Urinary bladder (tissue), 4 donors: ENCODE data around the gene PRXL2B. TPM values are rescaled to one million over a fixed set of nuclear protein-coding genes. Genes with fewer than 3 reads are reported as not detected.

Source experiments
- DNase-seq: peaks from one replicate; pipeline ENCODE4 v3.0.0-alpha.2; 2015; ENCODE audit errors: extremely low spot score
- H3K27ac ChIP-seq: one replicate; pipeline ENCODE4 v1.5.1; 2013; ENCODE audit warnings: low read depth, mild to moderate bottlenecking, moderate library complexity
- H3K36me3 ChIP-seq: one replicate; pipeline ENCODE4 v1.6.1; 2013; ENCODE audit warnings: mild to moderate bottlenecking, moderate library complexity; ENCODE audit not compliant: insufficient read depth
- H3K4me1 ChIP-seq: one replicate; pipeline ENCODE4 v1.6.1; 2013; ENCODE audit warnings: mild to moderate bottlenecking, moderate library complexity; ENCODE audit not compliant: insufficient read depth
- H3K4me3 ChIP-seq: one replicate; pipeline ENCODE4 v1.5.1; 2013; ENCODE audit warnings: low read depth, low read length
- WGBS: extraction: QIAGEN DNeasy Blood & Tissue Kit; methylation state at CpG from one replicate; pipeline ENCODE4 v1.1.7; 2013; 5-methylcytosine and 5-hydroxymethylcytosine counted together
- polyA plus RNA-seq: library from polyadenylated mRNA; stranded (reverse); fragments of 200-250 nt; gene quantifications from one replicate; pipeline ENCODE4 v1.2.3, GENCODE V29; 2013
- total RNA-seq: library from RNA; depleted of rRNA; stranded (reverse); fragments of >200 nt; gene quantifications from one replicate; pipeline ENCODE4 v1.2.3, GENCODE V29; 2014
- donor health status: healthy with polysubstance abuse.
- donor health status: healthy.

Gene PRXL2B
- total and polyA plus RNA-seq, 2 donors, result 8.9 to 25.0 TPM

GRCh38 chr1:2628191-2628932 lies 41.8 kb downstream of the PRXL2B start:
- H3K27ac ChIP-seq, result no peak overlapping the region
- DNase-seq, result no peak
- WGBS, result 7% methylated on average over 46 of the region's 46 CpGs
- H3K36me3 ChIP-seq, result no peaks in the 10 kb centered on the region
- no peak overlapping the region for H3K4me3 ChIP-seq
- no peaks in the 10 kb centered on the region for H3K4me1 ChIP-seq

DNA sequence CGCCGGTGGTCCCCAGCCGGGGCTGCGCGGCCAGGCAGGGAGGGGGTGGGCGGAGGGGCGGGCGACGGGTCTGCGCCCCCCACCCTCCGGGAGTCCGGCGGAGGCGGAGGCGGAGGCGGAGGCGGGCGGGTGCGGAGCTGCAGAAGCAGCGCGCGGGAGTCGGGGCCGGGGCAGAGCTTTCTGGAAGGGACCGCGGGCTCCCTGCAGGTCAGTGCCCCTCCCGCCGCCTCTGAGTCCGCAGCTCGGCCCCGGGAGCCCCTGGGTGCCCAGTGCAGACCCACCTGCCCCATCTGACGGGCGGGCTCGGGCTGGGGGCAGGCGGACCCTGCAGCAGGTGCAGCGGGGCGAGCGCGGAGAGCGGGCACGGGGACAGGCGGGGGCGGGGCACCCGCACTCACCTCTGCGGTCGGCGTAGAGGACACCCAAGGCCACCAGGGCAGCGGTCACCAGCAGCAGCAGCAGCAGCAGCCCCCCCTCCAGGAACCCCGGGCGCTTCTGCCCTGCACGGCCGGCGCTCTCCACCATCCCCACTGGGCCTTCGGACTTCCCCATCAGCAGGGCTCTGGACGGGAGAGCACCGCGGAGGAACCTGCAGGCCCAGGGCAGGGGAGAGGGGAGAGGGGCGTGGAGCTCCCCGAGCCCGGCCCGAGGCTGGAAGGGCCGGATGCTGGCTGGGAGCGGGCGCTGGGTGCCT lies 42.5 kb downstream of the PRXL2B start:
- no peak for DNase-seq
- WGBS, result 2% methylated on average over 64 of the region's 64 CpGs
- H3K4me1 ChIP-seq, result no peaks in the 10 kb centered on the region
- no peak overlapping the region for H3K27ac ChIP-seq
- no peak overlapping the region for H3K4me3 ChIP-seq
- no peaks in the 10 kb centered on the region for H3K36me3 ChIP-seq

- no peak for DNase-seq
- Histone ChIP-seq H3K27ac (no peak overlapping the region), H3K36me3 (no peaks in the 10 kb centered on the region), H3K4me1 (no peaks in the 10 kb centered on the region), H3K4me3 (no peak overlapping the region)
- WGBS, result 83% methylated on average over 23 of the region's 23 CpGs
Measured at GRCh38 chr1:2629627-2630497, 43.3 kb downstream of the PRXL2B start.

DNA sequence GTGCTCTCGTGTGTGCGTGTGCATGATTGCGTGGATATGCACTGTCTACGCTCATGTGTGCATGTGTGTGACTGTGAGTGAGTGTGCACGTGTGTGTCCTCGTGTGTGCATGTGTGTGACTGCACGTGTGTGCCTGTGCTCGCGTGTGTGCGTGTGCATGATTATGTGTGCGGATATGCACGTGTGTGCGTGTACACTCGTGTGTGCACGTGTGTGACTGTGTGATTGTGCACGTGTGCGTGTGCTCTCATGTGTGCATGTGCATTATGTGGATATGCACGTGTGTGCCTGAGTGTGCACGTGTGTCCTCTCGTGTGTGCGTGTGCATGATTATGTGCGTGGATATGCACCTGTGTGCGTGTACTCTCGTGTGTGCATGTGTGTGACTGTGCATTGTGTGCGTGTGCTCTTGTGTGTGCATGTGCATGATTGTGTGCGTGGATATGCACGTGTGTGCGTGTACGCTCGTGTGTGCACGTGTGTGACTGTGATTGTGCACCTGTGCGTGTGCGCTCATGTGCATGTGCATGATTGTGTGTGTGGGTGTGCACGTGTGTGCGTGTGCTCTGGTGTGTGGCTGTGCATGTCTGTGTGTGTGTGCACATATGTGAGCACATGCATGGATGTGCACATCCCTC lies 44.0 kb downstream of the PRXL2B start:
- H3K27ac ChIP-seq, result no peak overlapping the region
- no peaks in the 10 kb centered on the region for H3K4me1 ChIP-seq
- no peak for DNase-seq
- H3K36me3 ChIP-seq, result no peaks in the 10 kb centered on the region
- H3K4me3 ChIP-seq, result no peak overlapping the region
- WGBS, result 95% methylated on average over 35 of the region's 35 CpGs

GRCh38 chr1:2631136-2632050 lies 44.8 kb downstream of the PRXL2B start:
- H3K4me3 ChIP-seq, result no peak overlapping the region
- no peaks in the 10 kb centered on the region for H3K4me1 ChIP-seq
- 74% methylated on average over 24 of the region's 24 CpGs for WGBS
- DNase-seq, result no peak
- no peaks in the 10 kb centered on the region for H3K36me3 ChIP-seq
- no peak overlapping the region for H3K27ac ChIP-seq

GRCh38 chr1:2632051-2632430 lies 45.5 kb downstream of the PRXL2B start:
- DNase-seq, result no peak
- Histone ChIP-seq H3K4me1 (no peaks in the 10 kb centered on the region), H3K27ac (no peak overlapping the region), H3K36me3 (no peaks in the 10 kb centered on the region), H3K4me3 (no peak overlapping the region)
- WGBS, result 45% methylated on average over 8 of the region's 8 CpGs

- Histone ChIP-seq H3K4me3 (no peak within 1 kb of the TSS), H3K36me3 (no peaks in the 10 kb centered on the region), H3K27ac (no peak within 1 kb of the TSS), H3K4me1 (no peaks in the 10 kb centered on the region)
- WGBS, result 66% methylated on average over 16 of the region's 16 CpGs
- DNase-seq, result no peak
Measured at GRCh38 chr1:2632561-2633361, 46.2 kb downstream of the PRXL2B start, which contains the start of gene MMEL1. TSS of gene MMEL1 (minus strand) at chr1:2633016. CDS start at chr1:2629484, 3,532 bp downstream.

DNA sequence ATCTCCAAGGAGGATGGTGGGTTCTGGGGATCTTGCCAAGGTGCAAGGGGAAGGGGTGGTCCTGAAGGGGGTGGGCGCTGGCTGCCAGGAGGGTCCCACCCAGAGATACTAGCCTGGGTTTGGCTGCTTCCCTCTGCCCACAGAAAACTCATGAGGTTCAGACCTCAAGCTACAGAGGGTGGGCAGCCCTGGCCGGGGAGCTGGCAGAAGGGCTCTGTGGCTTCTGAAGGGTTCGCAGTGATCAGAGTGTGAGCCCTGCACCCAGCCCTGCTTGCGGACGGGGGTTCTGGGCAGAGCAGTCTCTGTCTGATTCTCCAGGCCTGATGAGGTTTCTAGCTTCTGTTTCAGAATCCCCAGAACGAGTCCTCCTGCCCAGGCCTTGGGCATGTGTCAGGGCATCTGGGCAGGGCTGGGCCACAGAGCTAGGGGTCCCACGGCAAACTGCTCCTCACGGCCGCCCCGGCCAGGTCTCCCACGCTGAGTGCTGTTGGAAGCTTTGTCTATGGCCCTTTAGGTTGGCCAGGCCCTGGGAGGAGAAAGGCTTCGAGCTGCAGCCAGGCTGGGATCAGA lies 46.9 kb downstream of the PRXL2B start:
- H3K4me3 ChIP-seq, result no peak overlapping the region
- no peak overlapping the region for H3K27ac ChIP-seq
- DNase-seq, result no peak
- WGBS, result 57% methylated on average over 12 of the region's 12 CpGs
- H3K36me3 ChIP-seq, result no peaks in the 10 kb centered on the region
- no peaks in the 10 kb centered on the region for H3K4me1 ChIP-seq

DNA sequence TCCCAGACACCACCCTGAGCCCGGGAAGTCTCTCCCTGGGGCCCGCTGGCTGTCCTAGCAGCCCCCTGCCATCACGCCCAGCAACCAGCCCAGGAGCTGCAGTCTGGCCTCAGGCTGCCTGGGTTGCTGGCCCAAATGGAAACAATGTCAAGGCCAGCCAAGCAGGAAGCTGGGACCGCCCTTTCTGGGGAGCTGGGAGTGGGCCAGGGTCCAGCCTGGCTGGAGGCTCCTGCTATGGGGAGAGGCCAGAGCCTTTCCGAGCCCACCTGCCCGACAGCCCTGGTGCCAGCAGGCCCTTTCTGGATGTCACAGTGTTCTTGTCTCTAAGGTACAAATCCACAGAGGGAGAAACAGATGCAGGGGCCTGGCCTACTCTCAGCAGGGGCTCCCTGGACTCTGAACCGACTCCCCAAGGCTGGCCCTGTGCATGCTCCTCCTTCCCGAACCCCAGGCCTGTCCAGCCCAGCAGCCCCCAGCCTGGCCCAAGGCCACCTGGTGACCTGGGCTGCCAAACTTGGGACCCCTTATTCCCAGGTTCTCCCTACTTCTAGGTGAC lies 47.4 kb downstream of the PRXL2B start:
- 45% methylated on average over 8 of the region's 8 CpGs for WGBS
- Histone ChIP-seq H3K4me3 (no peak overlapping the region), H3K36me3 (no peaks in the 10 kb centered on the region), H3K4me1 (no peaks in the 10 kb centered on the region), H3K27ac (no peak overlapping the region)
- DNase-seq, result no peak

- no peak overlapping the region for H3K4me3 ChIP-seq
- WGBS, result 80% methylated on average over 10 of the region's 10 CpGs
- no peaks in the 10 kb centered on the region for H3K4me1 ChIP-seq
- no peaks in the 10 kb centered on the region for H3K36me3 ChIP-seq
- H3K27ac ChIP-seq, result no peak overlapping the region
- DNase-seq, result no peak
Measured at GRCh38 chr1:2635361-2636010, 48.9 kb downstream of the PRXL2B start.

DNA sequence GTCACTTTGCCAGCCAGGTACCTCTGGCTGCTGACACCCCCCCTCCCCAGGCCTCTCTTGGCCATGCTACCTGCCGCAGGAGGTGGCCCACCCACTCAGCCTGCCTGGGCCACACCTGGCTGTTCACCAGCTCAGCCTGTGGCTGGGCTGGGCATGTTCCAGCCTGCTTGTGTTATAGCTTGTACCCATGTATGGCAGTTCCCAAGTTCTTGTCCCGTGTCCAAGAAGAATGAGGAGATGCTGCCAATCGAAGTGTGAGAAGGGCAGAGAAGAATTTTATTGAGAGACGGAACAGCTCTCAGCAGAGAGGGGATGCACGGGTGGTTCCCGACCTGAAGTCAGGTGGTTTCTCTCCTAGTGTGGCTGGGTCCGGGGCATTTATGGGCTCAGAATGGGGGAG lies 50.2 kb downstream of the PRXL2B start:
- DNase-seq, result no peak
- H3K36me3 ChIP-seq, result no peaks in the 10 kb centered on the region
- H3K27ac ChIP-seq, result no peak overlapping the region
- no peaks in the 10 kb centered on the region for H3K4me1 ChIP-seq
- no peak overlapping the region for H3K4me3 ChIP-seq
- WGBS, result 75% methylated on average over 7 of the region's 7 CpGs
